Gastroesophageal sphincter (tissue), 3 donors: ENCODE measurements around the gene UBE2G2.

ENCODE experiments used
- CTCF ChIP-seq, 4 experiments: fragments of 200-600 bp in 2 of 4; fragments of 450-650 bp in 2 of 4; sonication (generic) in 1 of 4; IDR thresholded peaks; one replicate each; pipeline ENCODE4 v1.5.1; 2017 to 2019; ENCODE audit warnings: antibody characterized with exemption in 4 of 4, mild to moderate bottlenecking in 2 of 4, moderate library complexity in 2 of 4
- EP300 ChIP-seq: sonication (generic); formaldehyde crosslinking; IDR thresholded peaks from one replicate; pipeline ENCODE4 v1.6.1; 2017; ENCODE audit warnings: antibody characterized with exemption, mild to moderate bottlenecking
- POLR2AphosphoS5 ChIP-seq: sonication (generic); formaldehyde crosslinking; IDR thresholded peaks from one replicate; pipeline ENCODE4 v1.6.1; 2017; ENCODE audit warnings: antibody characterized with exemption

GRCh38 chr21:44834951-44835646 lies 33.5 kb upstream of the UBE2G2 start:
- TF ChIP-seq CTCF (IDR thresholded peaks at IDR 0.05): no peak
- no peak for TF ChIP-seq POLR2AphosphoS5
- TF ChIP-seq EP300: no peak
